OCI-M2 (cell line): ENCODE data around the gene NUP107.
"Not testable (repeated sequence)": the region's sequence is repeated elsewhere in the genome, so short reads cannot be mapped to it uniquely, and the experiment has no call there.

Source experiments
- DNase-seq: peaks from one replicate; lab custom pipeline; 2025; ENCODE audit not compliant: unreplicated experiment; lab: John Stamatoyannopoulos, UW

Gene NUP107

DNA sequence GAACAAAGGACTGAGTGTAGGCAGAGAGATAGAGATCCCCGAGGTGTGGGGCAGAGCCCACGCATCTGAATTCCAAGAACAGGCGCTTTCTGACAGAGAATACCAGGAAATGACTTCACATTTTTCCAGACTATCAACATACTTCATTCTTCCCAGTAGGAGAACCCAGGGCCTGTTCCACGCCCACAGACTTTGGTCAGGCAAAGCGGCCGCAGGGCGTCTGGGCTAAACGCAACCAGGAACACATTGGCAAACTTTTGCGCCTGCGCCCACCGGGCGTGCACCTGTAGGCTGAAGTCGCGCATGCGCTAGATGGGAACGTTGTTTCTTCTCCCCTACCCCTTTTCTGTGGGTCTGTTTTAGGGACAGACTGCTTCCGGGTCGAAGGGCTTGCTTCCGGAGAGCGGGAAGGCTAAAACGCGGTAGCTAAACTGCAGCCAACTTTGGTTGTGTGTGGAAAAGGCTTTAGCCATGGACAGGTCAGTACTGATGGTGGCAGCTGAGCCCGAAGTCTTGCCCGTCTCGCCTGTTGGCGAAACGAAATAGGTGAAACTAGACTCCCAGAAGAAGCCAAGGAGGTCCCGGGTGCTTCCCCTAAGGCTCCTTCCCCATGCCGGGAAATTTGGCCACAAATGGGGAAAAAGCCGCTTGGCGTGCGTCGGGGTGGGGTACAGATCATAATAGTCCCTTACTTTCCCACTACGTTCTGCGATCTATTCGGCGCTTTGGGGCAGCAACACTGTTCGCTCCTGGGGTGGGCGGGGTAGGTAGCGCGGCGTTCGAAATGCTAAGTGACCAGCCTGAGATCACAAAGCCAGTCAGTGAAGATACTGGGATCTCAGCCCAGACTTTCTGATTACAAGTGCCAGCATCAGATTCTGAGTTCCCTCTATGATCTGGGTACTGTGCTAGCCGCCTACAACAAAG, at the start of gene NUP107:
Gene NUP107, plus strand, starts transcription at position 384 of the 927 bp plus-strand sequence. Its CDS starts 88 bp downstream, at position 472.
- DNase-seq = peak; percentile 96

DNA sequence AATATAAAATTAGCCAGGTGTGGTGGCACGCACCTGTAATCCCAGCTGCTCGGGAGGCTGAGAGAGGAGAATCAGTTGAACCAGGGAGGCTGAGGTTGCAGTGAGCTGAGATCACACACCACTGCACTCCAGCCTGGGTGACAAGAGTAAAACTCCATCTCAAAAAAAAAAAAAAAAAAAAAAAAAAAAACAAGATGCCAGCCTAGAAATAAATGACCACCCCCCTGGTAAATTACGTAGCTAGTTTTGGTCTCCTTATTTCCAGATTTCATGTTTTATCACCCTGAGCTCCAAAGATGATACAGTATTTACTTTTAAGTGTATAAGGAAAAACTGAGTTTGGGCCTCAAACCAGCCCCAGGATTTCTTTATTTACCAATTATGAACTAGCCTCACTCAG, 49.3 kb upstream of the NUP107 start:
- not testable (repeated sequence) for DNase-seq

DNA sequence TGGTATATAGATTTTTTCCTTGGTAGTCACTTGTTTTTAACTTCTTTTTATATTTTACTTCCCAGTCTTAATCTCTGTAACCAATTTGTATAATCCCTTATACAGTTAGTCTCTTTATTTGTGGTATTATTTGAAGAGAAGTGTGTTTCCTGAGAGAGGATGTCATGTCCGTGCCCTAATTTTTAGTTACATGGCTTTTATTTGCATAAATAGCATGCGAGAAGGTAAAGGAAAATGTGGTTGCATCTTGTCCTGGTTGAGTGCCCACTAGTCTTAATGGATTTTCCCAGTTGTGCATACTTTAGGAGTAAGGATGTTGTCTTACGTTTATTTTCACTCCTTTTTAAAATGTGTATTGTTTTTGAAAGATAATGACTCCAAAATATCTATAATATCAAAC, 48.6 kb upstream of the NUP107 start:
- DNase-seq = no peak

DNA sequence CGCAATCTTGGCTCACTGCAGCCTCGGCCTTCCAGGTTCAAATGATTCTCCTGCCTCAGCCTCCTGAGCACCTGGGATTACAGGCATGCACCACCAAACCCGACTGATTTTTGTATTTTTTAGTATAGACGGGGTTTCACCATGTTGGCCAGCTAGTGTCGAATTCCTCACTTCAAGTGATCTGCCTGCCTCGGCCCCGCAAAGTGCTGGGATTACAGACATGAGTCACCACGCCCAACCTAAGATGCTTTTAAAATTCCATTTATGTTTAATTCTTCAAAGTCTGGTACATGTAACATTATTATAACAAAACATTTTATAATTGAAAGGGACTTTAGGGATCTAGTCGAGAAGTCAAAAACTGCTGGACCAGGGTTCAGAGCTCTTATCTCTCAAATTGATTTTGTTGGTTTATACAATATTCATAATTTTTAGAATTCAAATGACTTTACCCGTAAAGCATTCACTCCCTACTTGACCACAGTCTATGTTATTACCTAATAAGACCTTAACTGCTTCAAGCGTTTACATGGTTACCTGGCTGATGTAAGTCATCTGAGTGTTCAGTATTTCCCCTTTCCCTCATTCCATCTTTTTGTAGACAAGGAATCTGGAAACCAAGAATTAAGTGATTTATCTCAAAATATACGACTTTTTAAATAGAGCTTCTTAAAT, 47.9 kb upstream of the NUP107 start:
- DNase-seq = no peak

DNA sequence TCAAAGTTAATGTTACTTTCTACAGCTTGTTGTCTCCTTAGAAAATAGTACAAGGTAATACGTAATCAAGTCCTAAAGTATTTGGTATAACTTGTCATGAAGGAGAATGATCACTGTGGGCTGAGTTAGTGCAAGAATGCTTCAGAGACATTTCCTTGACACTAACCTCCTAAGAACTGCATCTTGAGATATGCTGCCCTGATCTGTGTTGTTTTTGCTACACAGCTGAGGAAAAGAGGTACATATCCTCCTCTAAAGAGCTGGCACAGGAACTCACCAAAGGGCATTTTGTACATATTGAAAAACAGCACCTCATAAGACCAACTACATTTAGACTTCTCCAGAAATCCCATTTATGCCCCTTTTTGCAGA, 47.4 kb upstream of the NUP107 start:
- DNase-seq = no peak

DNA sequence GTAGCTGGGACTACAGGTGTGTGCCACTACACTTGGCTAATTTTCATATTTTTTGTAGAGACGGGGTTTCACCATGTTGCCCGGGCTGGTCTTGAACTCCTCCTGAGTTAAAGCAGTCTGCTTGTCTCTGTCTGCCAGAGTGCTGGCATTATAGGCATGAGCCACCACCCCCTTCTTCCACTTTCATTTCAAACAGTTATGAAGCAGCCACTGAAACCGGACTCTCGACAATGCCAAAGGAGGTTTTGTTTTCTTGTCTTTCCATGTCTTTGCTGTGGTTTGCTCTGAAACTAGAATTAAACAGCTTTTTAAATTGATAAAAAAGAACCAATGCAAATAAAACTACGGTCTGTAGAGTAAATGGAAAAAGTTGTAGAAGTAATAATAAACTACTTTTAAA, 45.6 kb upstream of the NUP107 start:
- DNase-seq = no peak

DNA sequence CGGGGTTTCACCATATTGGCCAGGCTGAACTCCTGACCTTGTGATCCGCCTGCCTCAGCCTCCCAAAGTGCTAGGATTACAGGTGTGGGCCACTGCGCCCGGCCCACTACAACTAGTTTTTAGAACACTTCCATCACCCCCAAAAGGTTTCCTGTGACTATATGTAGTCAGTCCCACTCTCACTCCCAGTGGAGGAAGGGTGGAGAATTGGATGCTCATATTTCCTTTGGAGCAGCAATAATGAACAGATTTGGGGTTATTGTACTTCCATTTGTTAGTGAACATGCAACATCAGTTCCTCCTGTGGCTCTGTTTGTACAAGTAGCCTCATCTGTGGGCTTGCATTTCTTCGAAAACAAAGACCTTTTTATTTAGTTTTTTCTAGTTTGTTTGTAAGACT, 40.3 kb upstream of the NUP107 start:
- DNase-seq = no peak

DNA sequence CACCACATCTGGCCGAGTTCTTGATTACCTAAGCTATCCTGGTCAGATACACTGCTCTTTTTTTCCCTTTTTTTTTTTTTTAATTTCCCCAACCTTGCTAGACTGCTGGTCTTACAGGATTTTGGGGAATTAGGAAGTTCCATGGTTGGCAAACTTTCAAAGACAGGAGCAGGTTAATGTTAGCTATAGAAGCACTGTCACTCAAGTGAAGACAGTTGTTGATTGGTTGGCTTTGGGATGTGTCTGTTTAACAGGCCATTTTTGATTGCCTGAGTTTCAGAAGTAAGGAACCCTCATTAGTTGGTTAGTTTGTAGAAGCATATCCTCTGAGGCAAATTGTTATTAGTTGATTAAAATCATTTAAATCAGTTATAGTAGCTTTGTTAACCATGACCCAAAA, 39.3 kb upstream of the NUP107 start:
- no peak for DNase-seq

DNA sequence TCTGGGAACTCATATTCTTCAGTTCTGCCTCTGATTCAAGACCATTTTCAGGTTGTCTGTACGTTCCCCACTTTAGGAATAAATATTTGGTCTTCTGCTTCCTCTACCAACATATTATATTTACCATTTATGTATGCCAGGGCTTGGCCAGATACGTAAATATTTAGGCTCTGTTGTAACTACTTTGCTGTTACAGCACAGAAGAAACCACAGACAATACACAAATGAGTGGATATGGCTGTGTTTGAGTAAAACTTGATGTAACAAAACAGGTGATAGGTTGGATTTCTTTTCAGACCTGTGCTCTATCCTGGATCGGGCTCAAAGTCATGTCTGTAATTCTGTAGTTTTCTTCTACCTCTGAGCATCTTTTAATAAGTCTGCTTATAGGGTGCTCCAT, 38.6 kb upstream of the NUP107 start:
- DNase-seq = no peak

DNA sequence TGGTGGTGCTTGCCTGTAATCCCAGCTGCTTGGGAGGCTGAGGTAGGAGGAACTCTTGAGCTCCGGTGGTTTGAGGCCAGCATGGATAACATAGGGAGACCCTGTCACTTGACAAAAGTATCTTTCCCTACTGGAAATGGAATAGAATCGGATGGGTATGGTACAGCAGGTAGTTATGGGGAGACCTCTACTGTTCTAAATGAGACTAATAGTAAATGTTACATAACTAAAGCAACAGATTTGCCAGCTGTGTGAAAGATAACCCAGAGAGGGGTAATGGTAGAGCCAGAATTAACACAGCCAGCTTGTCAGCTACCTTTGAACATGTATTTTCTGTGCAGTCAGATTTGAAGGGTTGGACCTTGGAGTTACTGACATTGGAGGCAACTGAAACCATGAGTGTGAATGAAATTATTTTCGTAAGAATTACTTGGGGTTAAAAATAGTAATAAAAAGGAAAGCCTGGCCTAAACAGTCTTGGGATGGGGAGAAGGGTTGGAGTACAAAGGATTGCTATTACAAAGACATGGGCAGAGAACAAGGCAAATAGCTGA, 21.7 kb upstream of the NUP107 start:
- no peak for DNase-seq

DNA sequence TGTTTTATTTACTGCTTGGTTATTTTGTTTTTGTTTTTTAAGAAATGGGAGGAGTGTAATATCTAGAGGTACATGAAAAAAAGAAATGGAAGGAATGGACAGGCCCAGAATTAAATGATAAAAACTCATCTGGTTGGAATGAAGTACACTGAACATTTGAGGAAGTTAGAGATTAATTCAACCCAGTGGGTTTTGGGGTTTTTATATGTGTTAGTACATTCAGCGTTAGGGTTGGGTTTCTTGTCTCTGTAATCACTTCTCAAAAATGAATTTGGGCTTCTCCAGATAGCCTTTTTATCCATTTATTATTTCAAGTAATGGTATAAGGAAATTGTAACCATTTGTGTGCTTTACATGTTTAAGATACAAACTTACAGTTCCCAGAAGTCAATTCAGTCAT, 19.5 kb upstream of the NUP107 start:
- DNase-seq = no peak

DNA sequence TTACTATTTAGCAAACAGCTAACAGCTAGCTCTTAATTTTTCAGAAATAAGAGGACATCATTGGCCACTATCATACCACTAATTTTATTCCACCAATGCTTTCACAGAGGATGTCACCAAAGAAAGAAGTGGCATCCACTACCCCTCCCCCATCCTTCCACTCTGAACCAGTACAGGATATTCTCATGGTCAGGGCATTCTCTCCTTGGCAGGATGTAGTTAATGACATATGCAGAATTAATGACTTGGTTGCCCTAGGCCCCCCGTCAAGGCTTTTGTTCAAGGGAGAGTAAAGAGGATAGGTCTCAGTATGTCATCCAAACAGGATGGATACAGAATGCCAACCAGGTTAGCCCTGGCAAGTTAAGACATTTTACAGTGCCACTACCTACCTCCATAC, 18.9 kb upstream of the NUP107 start:
- DNase-seq = no peak

DNA sequence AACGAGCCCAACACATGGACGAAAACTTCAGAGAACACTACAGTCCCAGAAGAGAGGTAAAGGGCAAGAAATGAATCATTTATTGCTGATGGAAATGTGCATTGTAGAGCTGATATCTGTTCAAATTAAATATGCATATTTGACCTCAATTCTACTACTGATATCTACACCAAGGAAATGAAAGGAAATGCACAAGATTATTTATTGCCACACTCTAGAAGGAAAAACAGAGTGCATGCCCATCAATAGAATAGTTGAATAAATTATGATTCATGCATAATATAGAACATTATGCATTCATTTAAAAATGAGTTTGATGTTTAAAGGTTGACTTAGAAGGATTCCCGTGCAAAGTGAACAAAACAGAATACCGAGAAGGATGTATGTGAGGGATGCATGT, 15.6 kb upstream of the NUP107 start:
- DNase-seq = no peak

DNA sequence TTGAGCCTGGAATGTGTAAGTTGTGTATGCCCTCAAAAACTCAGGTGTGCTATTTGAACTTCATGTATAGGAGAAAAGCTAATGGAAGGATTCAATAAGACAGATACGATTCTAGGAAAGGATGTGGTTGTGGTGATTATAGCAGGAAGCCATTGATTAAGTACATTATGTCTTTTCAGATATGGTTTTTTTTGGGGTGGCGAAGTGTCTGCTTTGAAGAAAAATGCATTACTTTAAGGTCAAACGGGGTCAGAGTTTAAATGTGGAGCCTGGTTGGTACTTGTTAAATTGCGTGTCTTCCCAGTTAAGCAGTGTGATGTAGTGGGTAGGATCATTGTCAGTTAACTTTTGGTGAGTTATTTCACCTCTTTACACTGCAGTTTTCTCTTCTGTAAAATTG, 13.0 kb upstream of the NUP107 start:
- DNase-seq = no peak

DNA sequence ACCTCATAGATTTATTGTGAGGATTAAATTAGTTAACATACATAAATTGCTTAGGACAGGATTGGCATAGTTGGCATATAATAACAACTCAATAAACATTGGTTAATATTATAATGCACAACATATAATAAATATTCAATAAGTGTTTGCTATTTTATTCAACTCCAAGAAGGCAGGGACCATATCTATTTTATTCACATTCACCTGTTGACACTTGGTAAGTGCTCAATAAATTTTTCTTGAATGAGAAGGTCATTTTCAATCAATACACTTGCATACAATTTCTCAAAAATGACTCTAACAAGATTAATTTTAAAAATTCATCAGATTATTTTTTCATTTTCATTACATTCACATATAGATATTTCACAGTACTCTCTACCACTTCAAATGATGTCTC, 12.4 kb upstream of the NUP107 start:
- DNase-seq = no peak

DNA sequence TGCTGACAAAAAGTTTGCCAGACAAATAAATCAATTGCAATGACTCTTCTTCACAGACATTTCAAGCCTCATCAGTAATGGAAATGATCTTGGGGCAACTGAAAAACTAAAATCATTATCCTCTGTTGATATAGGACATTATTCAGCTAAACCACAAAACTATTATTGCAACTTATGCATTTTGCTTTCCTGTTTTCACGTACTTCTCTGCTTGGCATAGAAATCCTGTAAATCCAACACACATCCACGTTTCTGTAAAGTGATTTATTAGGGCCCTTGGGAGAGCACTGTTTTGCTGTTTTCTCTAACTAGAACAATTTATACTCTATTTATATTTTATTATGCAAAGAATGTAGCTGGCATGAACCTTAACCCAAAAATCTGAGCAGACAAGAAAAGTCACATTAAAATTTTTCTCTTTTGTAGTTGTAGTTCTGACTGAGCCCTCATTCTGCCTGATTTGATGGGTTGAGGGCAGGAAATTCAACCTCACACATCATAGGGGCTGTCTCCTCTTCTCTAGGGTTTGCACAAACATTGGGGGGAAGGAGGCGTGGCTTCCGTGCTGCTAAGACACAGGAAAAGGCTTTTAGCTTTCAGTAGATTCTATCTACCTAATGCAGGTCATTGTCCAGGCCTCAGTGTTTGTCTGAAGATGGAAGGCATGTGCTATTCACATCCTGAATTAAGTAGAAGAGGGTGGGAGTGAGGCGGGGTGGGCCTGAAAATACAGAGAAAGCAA, 11.5 kb upstream of the NUP107 start:
- no peak for DNase-seq

DNA sequence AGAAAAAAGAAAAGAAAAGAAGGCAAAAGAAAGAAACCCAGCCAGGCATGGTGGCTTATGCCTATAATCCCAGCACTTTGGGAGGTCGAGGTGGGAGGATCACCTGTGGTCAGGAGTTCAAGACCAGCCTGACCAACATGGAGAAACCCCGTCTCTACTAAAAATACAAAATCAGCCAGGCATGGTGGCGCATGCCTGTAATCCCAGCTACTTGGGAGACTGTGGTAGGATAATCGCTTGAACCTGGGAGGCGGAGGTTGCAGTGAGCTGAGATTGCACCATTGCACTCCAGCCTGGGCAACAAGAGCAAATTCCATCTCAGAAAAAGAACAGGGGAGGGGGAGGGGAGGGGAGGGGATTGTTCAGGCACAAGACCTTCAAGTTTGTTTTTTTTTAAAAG, 9.9 kb upstream of the NUP107 start:
- not testable (repeated sequence) for DNase-seq

DNA sequence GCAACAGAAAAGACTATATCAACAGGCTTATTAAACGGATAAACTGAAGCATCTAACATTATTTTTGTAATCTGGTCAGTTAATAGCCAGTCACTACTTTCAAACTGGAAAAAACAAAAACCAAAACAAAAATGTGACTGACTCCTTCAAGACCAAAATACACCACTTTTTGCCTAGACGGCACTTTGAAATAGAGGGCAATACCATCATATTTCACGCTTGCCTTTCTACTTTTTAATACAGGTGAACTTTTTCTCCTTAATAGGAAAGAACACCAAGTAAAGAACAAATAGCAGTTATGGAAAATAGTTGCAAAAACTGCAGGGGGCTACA, 550 bp upstream of the NUP107 start:
- DNase-seq = no peak

DNA sequence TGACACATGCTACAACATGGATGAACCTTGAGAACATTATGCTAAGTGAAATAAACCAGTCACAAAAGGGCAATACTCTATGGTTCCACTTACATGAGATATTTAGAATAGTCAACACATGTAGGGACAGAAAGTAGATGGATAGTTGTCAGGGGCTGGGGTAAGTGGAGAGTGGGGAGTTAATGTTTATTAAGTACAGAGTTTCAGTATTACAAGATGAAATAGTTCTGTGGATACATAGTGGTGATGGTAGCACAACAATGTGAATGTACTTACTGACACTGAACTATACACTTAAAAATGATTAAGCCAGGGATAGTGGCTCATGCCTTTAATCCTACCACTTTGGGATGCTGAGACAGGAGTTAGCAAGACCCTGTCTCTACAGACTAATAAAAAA, 8.7 kb downstream of the NUP107 start:
- DNase-seq = no peak

DNA sequence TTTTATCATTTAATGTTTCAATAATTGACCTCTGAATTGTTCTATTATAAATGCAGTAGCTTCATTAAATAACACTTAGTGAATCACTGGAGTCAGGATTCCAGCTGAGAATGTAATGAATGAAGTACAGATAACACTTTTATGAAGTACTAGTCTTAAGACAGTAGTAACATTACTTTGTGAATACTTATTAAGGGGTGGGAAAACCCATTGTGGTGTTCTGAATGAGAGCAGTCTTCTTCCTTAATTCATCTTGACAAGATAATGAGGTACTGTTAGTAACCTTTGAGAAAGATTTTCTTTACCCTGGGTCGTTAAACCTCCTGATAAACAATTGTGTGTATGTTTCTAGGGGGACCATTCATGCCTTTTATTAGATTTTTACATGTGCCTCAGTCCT, 12.7 kb downstream of the NUP107 start:
- no peak for DNase-seq

DNA sequence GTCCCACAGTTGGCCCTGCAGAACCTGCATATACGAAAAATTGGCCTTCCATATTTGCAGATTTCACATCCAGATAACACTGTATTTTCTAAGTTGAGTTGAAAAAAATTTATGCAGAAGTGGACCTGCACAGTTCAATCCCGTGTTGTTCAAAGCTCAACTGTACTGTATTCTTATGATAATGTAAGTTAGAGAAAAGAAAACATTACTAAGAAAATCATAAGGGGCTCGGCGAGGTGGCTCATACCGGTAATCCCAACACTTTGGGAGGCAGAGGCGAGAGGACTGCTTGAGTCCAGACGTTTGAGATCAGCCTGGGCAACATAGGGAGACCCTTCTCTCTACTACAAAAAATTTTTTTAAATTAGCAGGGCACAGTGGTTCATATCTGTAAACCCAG, 41.0 kb downstream of the NUP107 start:
- no peak for DNase-seq

DNA sequence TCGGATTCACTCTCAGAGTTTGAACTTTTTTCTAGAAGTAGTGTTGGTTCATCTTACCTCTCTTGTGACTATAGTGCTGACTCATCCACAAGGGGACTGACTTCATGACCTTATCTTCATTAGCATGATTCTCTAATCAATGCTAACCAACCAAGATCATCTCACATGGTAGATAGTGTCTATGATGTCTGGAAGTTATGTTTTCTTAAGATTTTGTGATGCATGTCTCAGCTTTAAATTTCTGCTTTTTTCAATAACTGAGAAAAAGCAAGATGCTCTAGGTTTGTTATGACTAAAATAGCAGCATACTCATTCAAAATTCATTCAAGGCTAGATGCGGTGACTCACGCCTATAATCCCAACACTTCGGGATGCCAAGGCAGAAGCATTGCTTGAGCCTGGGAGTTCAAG, 46.9 kb downstream of the NUP107 start:
- DNase-seq = no peak
